Motor neuron (in vitro differentiated cells): ENCODE data around the gene APCDD1L. TPM values are rescaled to one million over a fixed set of nuclear protein-coding genes. Genes with fewer than 3 reads are reported as not detected.
"Not testable (repeated sequence)": the region's sequence is repeated elsewhere in the genome, so short reads cannot be mapped to it uniquely, and the experiment has no call there.

Experiments
- ATAC-seq, 8 experiments: fragments of 200-7000 bp; cut with Tn5 transposase; replicated peaks in 6 of 8; 2 replicates each; pipeline ENCODE4 v1.8.0; 2021; ENCODE audit warnings: mild to moderate bottlenecking in 8 of 8, moderate library complexity in 8 of 8
- H3K27ac ChIP-seq, 2 donors: fragments of 250-450 bp; sonication (Bioruptor Pico); 2 replicates each; pipeline ENCODE4 v1.9.0; 2021; ENCODE audit warnings: antibody characterized with exemption in 2 of 2, mild to moderate bottlenecking in 2 of 2, moderate library complexity in 1 of 2
- H3K4me1 ChIP-seq, 2 donors: fragments of 250-450 bp; sonication (Bioruptor Pico); replicated peaks in 1 of 2; 2 replicates each; pipeline ENCODE4 v1.6.1; 2021; ENCODE audit warnings: antibody characterized with exemption in 2 of 2, mild to moderate bottlenecking in 2 of 2, moderate library complexity in 1 of 2
- H3K4me3 ChIP-seq, 5 donors: fragments of 250-450 bp; sonication (Bioruptor Pico); 2 replicates each; pipeline ENCODE4 v1.9.0; 2021; ENCODE audit warnings: antibody characterized with exemption in 5 of 5, mild to moderate bottlenecking in 5 of 5, moderate library complexity in 4 of 5
- WGBS, 10 experiments: fragments of 450-650 bp; shearing (Covaris generic); methylation state at CpG; one replicate each; pipeline ENCODE4 v1.0.0; 2022; 5-methylcytosine and 5-hydroxymethylcytosine counted together
- in situ Hi-C, 9 experiments: fragments of 400-800 bp; cut with MboI; loops; one replicate each; pipeline ENCODE4 v1.15.0; 2021; ENCODE audit warnings: low sequenced_read_pairs in 9 of 9, low pct_unique_long_range_greater_than_20kb in 2 of 9; ENCODE audit not compliant: unreplicated experiment in 9 of 9
- total RNA-seq, 8 experiments: library from RNA; unstranded; fragments of 300-600 nt; gene quantifications; 2 replicates each; pipeline versions ENCODE4 v1.2.3 to v1.2.4, GENCODE V29; 2022

The APCDD1L gene
- total RNA-seq, 8 experiments from 2014 or later, result 0.11 to 6.3 (median 0.59) TPM

- in situ Hi-C loops, result loop anchor here in 2 of 9 experiments (25.0 kb wide), 1 partner anchor 195 kb away; the partner anchor contains the start of gene ANKRD60 (in 2 of the 2)
- peak in 2 of 8 experiments; percentile 54 to 67 for ATAC-seq
- no peaks in the 10 kb centered on the region for H3K4me1 ChIP-seq
Observed at GRCh38 chr20:58432186-58432954, 82.8 kb downstream of the APCDD1L start.

DNA sequence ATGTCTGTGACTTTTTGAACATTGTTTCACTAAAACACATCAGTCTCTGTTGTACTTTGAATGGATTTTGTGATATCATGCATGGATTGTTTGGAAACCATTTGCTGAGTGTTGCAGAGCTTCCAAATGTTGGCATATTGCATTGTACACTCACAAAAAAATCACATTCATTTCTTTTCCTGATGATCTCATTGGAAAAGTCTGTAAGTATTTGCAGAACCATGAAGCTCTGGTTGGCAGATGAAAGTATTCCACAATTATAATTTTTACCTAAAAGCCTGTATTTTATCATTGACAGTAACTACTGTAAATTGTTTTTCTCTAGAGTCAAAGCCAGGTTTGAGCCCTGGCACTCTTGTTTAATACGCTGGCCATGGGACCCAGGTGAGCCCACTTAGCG, 84.1 kb downstream of the APCDD1L start:
- WGBS, 10 experiments, result 0 to 100% (median 98%) methylated on average over 1 to 2 of the region's 2 CpGs; no CpG with 5 or more reads in 2 of the 10 experiments
- no peaks in the 10 kb centered on the region for H3K4me1 ChIP-seq
- H3K4me3 ChIP-seq, result no peak overlapping the region
- no peak overlapping the region for H3K27ac ChIP-seq
- in situ Hi-C loops, result loop anchor here in 2 of 9 experiments (25.0 kb wide), 1 partner anchor 194 kb away; the partner anchor contains the start of gene ANKRD60 (in 2 of the 2)
- ATAC-seq, result no peak

More at GRCh38 chr20:58432186-58432954, 82.8 kb downstream of the APCDD1L start:
- WGBS, 10 experiments, result 71 to 100% (median 90%) methylated on average over 2 to 3 of the region's 3 CpGs; no CpG with 5 or more reads in 3 of the 10 experiments
- H3K4me3 ChIP-seq, result no peak overlapping the region
- no peak overlapping the region for H3K27ac ChIP-seq

- ATAC-seq, result no peak
- Histone ChIP-seq H3K4me3 (no peak overlapping the region), H3K27ac (no peak overlapping the region), H3K4me1 (peaks cover 0 to 3% of the 10 kb centered on the region in 2 donors)
- in situ Hi-C loops, result loop anchor here in 2 of 9 experiments (25.0 kb wide), 1 partner anchor 192 kb away; the partner anchor contains the start of gene ANKRD60 (in 2 of the 2)
- 96 to 100% (median 100%) methylated on average over 1 to 7 of the region's 7 CpGs; no CpG with 5 or more reads in 1 of the 10 experiments for WGBS, 10 experiments
Observed at GRCh38 chr20:58429303-58429702, 85.9 kb downstream of the APCDD1L start.

GRCh38 chr20:58428364-58428763, 86.8 kb downstream of the APCDD1L start:
- H3K4me1 ChIP-seq, result peaks cover 0 to 3% of the 10 kb centered on the region in 2 donors
- no peak overlapping the region for H3K27ac ChIP-seq
- WGBS, 10 experiments, result 86 to 100% (median 100%) methylated on average over 1 to 2 of the region's 2 CpGs
- in situ Hi-C loops, result loop anchor here in 2 of 9 experiments (25.0 kb wide), 1 partner anchor 191 kb away; the partner anchor contains the start of gene ANKRD60 (in 2 of the 2)
- no peak overlapping the region for H3K4me3 ChIP-seq
- no peak for ATAC-seq

- not testable (repeated sequence) for H3K27ac ChIP-seq, H3K4me3 ChIP-seq, H3K4me1 ChIP-seq, ATAC-seq
- 100% methylated on average over 1 to 3 of the region's 3 CpGs; no CpG with 5 or more reads in 4 of the 10 experiments for WGBS, 10 experiments
- in situ Hi-C loops, result loop anchor here in 2 of 9 experiments (25.0 kb wide), 1 partner anchor 190 kb away; the partner anchor contains the start of gene ANKRD60 (in 2 of the 2)
Observed at GRCh38 chr20:58427571-58427970, 87.6 kb downstream of the APCDD1L start.

DNA sequence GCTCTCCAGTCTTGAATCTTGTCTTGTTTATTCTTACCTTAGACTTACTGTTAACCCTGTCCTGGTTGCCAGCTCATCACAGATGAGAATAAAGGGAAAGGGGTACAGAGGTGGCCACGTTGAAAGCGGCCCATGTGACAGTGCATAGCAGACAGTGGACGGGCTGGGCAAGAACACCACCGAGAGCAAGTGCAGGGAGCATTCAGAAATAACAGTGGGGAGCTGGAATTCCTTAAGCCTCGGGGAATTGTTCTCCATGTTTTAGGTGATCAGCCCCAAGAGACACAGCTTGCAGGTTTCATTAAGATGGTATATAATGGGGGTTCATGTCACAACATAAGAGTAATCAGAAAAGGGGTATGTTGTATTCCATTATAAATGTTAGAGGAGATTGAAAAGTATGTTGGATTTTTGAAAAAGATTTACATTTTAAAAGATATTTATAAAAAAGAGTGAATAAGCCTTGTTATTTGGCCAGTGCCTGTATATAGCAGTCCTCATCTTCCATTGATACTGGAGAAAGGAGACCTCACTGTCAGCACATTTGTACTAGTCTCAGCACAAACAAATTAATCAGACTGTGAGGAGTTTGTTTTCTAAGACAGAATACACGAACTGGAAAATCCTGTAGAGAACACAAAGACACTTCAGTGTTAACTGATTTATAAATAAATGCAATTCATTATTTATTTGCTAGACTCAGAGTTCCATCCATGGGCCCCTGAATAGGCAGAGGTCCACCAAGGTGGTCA, 90.8 kb downstream of the APCDD1L start:
- H3K4me3 ChIP-seq, result no peak overlapping the region
- peak in 1 of 8 experiments; percentile 56 for ATAC-seq
- no peak overlapping the region for H3K27ac ChIP-seq
- H3K4me1 ChIP-seq, result peaks cover 0 to 3% of the 10 kb centered on the region in 2 donors
- in situ Hi-C loops, result no loop called here
- 40 to 100% (median 83%) methylated on average over 1 to 5 of the region's 6 CpGs for WGBS, 10 experiments

GRCh38 chr20:58421497-58421850, 93.7 kb downstream of the APCDD1L start:
- Histone ChIP-seq H3K4me1 (peaks cover 0 to 3% of the 10 kb centered on the region in 2 donors), H3K4me3 (no peak overlapping the region), H3K27ac (no peak overlapping the region)
- in situ Hi-C loops, result no loop called here
- WGBS, 10 experiments, result 17 to 80% (median 57%) methylated on average over 1 of the region's 1 CpG; no CpG with 5 or more reads in 5 of the 10 experiments
- ATAC-seq, result no peak

GRCh38 chr20:58420798-58421496, 94.3 kb downstream of the APCDD1L start:
- peak in 5 of 8 experiments; percentile 53 to 95 (median 74) for ATAC-seq
- in situ Hi-C loops, result no loop called here
- 62 to 95% (median 80%) methylated on average over 1 to 5 of the region's 5 CpGs; no CpG with 5 or more reads in 1 of the 10 experiments for WGBS, 10 experiments
- Histone ChIP-seq H3K4me3 (no peak overlapping the region), H3K27ac (no peak overlapping the region), H3K4me1 (peaks cover 0 to 3% of the 10 kb centered on the region in 2 donors)

GRCh38 chr20:58418949-58419748, 96.0 kb downstream of the APCDD1L start:
- WGBS, 10 experiments, result 17 to 100% (median 96%) methylated on average over 1 to 5 of the region's 5 CpGs; no CpG with 5 or more reads in 1 of the 10 experiments
- in situ Hi-C loops, result no loop called here
- Histone ChIP-seq H3K4me1 (no peaks in the 10 kb centered on the region), H3K4me3 (no peak overlapping the region), H3K27ac (no peak overlapping the region)
- no peak for ATAC-seq

- H3K4me3 ChIP-seq, result no peak overlapping the region
- no peaks in the 10 kb centered on the region for H3K4me1 ChIP-seq
- 90 to 100% (median 94%) methylated on average over 1 to 3 of the region's 3 CpGs; no CpG with 5 or more reads in 1 of the 10 experiments for WGBS, 10 experiments
- no peak overlapping the region for H3K27ac ChIP-seq
- in situ Hi-C loops, result no loop called here
- no peak for ATAC-seq
Observed at GRCh38 chr20:58417438-58417837, 97.8 kb downstream of the APCDD1L start.

DNA sequence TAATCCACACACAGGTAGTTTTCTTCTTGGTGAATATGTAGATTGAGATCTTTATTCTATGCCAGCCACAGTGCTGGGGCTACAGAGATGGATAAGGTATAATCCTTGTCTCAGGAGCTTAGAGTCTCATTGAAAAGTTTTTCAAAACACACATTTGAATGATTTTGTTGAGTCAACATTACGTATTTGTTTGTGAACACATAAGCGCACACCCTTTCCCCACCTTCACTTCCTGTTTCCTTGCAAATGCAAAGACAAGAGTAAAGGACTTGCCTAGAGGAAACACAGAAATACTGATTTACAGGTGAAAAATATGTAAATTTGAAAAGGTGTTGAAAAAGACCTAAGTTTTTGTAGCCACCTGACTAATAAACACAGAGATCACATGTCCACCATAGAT, 98.4 kb downstream of the APCDD1L start:
- no peaks in the 10 kb centered on the region for H3K4me1 ChIP-seq
- in situ Hi-C loops, result no loop called here
- no peak for ATAC-seq
- 71 to 100% (median 88%) methylated on average over 1 to 2 of the region's 2 CpGs; no CpG with 5 or more reads in 2 of the 10 experiments for WGBS, 10 experiments
- no peak overlapping the region for H3K4me3 ChIP-seq
- H3K27ac ChIP-seq, result no peak overlapping the region

DNA sequence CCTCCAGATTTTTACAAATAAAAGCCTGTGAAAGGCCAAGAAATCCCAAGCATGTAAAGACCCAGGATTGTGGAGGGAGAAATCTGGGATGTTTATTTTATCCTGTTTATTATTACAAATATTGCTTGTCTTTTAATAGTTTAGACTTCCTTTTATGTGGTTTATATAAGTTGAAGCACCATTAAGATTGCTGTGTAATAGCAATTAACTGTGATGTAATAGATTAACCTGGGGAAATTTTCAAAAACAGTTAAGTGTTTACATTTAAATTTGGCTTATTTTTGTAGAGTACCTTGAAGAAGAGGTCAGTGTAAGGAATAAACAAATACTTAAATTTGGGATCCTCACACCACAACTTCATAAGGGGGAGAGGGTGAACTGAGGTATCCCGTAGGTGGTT, 99.1 kb downstream of the APCDD1L start:
- H3K4me3 ChIP-seq, result no peak overlapping the region
- in situ Hi-C loops, result no loop called here
- 83 to 100% methylated on average over 1 of the region's 1 CpG; no CpG with 5 or more reads in 8 of the 10 experiments for WGBS, 10 experiments
- H3K27ac ChIP-seq, result no peak overlapping the region
- ATAC-seq, result no peak
- no peaks in the 10 kb centered on the region for H3K4me1 ChIP-seq
